ENCODE results near the gene CD83.
"Not testable (repeated sequence)": the region's sequence is repeated elsewhere in the genome, so short reads cannot be mapped to it uniquely, and the experiment has no call there.

Gene CD83, protein sequence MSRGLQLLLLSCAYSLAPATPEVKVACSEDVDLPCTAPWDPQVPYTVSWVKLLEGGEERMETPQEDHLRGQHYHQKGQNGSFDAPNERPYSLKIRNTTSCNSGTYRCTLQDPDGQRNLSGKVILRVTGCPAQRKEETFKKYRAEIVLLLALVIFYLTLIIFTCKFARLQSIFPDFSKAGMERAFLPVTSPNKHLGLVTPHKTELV

GRCh38 chr6:14117158-14118090 lies at the start of gene CD83:
CD83 (plus strand) TSS chr6:14117772; CDS start chr6:14117812, 40 bp downstream.
- peak; percentile 25 for DNase-seq

- DNase-seq: no peak
These were observed 49.4 kb upstream of the CD83 start for GRCh38 chr6:14068133-14068532.

GRCh38 chr6:14068623-14069022 lies 48.9 kb upstream of the CD83 start:
- DNase-seq: no peak

GRCh38 chr6:14070457-14070856 lies 47.1 kb upstream of the CD83 start:
- DNase-seq: no peak

GRCh38 chr6:14072084-14072483 lies 45.5 kb upstream of the CD83 start:
- no peak for DNase-seq

GRCh38 chr6:14073561-14074354 lies 43.8 kb upstream of the CD83 start:
- not testable (repeated sequence) for DNase-seq

DNA sequence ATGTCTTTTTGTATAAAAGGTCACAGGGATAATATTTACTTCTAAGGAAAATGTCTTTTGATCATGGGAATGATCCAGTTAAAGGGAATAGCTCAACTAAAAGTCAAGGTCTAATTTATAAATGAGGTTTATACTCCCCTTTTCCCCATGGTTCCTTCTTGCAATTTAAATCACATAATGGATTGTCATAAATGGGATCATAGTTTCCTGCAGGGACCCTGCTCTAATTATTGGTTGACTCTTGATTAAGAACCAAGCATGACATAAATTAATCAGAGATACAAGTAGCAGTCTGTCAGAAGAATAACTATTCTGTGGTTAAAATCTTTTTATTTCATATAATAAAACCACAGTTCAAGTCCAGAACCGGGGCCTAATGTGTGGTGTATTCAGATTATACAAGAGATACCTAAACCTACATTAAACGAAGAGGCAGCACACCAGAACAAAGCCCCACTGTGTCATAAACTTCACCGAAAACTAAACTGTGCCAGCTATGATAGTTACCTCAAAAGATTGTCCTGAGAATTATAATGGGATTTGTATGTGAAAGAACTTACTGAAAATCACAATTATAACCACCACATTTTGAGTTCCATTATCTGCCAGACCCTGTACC lies 43.0 kb upstream of the CD83 start:
- DNase-seq: no peak

GRCh38 chr6:14075095-14075503 lies 42.5 kb upstream of the CD83 start:
- DNase-seq: no peak

DNA sequence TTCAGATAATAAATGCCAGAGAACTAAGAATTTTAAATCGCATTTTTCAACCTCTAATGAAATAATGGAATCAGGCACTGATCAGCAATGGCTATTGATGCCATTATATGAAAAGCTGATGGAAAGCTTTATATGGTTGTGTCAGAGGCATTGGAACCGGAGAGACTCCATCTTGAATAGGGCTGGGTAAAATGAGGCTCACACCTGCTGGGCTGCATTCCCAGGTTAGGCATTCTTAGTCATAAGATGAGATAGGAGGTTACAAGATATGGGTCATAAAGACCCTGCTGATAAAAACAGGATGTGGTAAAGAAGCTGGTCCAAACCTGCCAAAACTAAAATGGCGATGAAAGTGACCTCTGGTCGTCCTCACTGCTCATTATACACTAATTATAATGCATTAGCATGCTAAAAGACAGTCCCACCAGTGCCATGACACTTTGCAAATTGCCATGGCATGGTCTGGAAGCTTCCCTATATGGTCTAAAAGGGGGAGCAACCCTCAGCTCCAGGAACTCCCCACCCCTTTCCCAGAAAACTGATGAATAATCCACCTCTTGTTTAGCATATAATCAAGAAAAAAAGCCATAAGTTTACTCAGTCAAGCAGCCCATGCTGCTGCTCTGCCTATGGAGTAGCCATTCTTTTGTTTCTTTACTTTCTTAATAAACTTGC lies 40.2 kb upstream of the CD83 start:
- no peak for DNase-seq

DNA sequence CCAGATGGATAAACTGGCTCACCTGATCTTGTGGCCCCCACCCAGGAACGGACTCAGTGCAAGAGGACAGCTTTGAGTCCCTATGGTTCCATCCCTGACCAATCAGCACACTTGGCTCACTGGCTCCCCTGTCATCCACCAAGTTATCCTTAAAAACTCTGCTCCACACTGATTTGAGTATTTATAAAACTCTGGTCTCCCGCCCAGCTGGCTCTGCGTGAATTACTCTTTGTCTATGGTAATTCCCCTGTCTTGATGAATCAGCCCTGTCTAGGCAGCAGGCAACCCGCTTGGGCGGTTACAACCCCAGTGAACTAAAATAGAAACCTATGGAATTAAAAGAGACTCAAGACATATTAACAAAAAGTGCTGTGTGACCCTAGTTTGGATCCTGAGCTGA lies 38.1 kb upstream of the CD83 start:
- DNase-seq: no peak

GRCh38 chr6:14079971-14080370 lies 37.6 kb upstream of the CD83 start:
- DNase-seq: no peak

DNA sequence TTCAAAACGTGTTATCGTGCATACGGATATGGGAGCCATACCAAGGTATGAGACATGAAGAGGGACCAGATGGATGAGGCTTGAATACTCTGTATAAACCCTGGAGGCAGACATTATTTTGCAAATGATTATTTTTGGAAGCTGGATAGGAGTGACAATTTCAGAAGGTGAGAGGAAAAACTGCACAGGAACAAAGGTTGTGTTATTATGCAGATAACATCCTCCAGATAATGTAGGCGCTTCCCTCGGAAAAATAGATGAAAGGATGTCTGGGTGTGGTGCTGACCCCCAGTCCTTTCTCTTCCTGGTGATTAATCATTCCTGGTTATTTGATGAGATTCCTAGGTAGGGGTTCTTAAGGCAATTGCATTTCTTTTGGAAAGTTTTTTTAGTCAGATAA lies 36.4 kb upstream of the CD83 start:
- DNase-seq: no peak

DNA sequence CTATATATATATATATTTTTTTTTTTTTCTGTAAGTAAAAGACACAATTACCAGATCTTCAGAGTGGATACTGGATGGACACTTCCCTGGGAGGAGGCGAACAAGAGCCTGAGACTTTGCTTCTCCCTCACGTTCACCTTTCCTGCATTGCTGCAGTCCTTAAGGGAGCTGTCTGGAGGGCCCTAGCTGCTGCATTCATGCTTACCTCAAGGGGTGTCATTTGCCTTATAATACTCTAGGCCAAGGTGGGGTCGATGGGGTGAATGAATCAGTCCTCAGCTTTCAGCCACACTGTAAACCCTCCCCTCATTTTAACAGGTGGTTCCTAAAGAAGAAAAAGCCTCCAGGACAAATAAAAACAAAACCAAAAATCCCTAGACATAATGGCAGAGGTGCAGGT lies 34.8 kb upstream of the CD83 start:
- no peak for DNase-seq

DNA sequence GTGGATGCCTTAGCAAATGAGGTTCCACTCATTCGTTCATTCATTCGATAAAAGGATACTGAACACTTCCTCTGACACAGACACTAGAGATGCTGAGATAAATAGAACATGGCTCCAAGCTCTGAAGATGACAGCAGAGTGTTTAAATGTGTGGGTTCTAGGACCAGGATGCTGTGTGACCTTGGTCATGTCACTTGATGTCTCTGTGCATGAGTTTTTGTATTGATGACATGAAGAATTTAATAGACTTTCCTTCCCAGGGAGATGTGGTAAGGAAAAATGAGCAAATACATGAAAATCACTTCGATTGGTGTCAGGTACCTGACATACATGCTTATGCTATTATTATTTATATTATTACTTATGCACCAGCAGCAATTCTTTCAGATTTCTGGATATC lies 34.3 kb upstream of the CD83 start:
- no peak for DNase-seq

DNA sequence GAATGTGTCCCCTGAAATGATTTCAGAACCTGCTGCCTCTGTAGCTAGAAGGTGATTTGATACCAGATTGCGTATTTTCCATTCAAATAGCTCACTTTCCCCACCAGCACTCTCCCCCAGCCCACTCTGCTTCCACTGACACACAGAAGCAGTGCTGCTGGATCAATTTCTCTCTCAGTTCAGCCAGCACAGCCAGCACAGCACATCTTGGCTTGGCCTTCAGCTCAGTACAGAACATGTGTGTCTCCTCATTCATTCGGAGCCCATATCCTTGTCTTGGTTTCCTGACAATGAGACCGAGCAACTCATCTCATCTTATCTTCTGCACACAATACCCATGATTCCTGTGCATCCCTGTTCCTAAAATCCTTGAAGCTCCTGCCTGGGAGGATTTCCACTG lies 33.8 kb upstream of the CD83 start:
- no peak for DNase-seq

- no peak for DNase-seq
These were observed 33.2 kb upstream of the CD83 start for GRCh38 chr6:14084388-14084787.

GRCh38 chr6:14085176-14085787 lies 32.3 kb upstream of the CD83 start:
- no peak for DNase-seq

- no peak for DNase-seq
These were observed 30.9 kb upstream of the CD83 start for GRCh38 chr6:14086701-14087100.

DNA sequence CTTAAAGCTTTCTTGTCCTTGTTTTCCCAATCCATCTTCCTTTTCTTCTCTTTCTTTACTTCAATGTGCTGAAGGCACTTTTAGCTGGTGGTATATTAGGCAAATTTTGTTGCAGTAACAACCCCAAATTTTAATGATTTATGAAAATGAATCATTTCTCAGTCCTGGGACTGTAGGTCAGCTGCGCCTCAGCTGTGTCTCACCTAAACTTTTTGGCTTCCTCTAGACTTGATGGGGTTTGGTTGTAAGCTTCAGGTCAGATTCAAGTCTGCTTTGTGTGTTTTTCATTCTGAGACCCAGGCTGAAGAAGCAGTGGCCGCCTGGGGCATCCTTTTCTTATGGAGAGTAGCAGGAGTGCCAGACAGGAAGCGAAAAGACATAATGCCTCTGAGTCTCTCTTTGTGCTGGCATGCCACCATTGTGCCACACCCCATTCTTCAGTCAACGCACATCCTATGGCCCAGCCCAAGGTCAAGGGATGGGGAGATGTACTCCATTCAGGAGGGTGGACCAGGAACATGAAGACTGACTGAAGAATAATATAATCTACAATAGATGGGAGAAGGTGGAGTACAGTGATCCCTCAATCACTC lies 28.9 kb upstream of the CD83 start:
- no peak for DNase-seq

DNA sequence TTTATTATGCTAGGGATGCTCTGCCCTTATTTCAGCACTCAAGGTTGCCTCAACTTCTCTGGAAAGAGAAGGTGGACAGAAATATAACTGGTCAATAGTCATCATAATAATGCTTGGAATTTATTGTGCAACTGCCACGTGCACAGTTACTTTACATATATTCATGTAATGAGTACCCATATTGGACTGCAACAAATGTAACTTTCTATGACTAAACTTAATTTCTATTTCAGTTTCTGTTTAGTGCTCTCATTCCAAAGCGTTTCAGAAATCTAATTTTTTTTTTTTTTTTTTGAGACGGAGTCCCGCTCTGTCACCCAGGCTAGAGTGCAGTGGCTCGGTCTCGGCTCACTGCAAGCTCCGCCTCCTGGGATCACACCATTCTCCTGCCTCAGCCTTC lies 28.3 kb upstream of the CD83 start:
- DNase-seq: no peak

DNA sequence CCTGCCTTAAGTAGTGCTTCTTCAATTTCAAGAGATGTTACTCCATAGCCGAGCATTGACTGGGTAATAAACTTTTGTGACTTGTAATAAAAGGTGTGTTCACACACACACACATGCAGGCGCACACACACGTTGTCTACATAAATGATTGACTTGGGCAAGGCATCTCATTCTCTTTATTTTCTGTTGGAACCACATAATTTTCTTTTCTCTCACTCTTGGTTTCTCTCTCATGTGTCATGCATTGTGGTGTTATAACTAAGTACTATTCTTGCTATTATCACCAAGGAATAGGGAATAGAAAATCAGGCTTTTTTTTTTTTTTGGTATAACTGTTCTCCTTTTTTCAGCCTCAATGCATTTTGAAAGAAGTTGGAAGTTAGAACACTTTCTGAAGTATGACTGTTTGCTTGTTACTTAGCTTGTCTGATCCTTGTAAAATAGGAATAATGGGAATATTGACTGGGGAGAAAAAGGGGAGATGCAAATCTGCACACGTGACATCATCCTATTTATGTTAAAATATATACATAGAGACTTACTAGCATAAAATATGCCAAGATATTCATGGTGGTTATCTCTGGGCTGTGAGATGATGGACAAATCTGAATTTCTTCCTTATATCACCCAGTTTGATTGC lies 26.1 kb upstream of the CD83 start:
- no peak for DNase-seq

All from NCI-H345 (cell line).